Stimulated activated CD8-positive, alpha-beta memory T cell treated with anti-CD3 and anti-CD28 coated beads, Interleukin-2, amount 100 ng/mL, for 48 hours (primary cell): Measurements from ENCODE around the gene C19orf85.

Source experiments
- DNase-seq, 2 donors: peaks; one replicate each; pipeline ENCODE4 v3.0.0-alpha.2; 2020; ENCODE audit warnings: low read depth in 2 of 2

The C19orf85 gene

DNA sequence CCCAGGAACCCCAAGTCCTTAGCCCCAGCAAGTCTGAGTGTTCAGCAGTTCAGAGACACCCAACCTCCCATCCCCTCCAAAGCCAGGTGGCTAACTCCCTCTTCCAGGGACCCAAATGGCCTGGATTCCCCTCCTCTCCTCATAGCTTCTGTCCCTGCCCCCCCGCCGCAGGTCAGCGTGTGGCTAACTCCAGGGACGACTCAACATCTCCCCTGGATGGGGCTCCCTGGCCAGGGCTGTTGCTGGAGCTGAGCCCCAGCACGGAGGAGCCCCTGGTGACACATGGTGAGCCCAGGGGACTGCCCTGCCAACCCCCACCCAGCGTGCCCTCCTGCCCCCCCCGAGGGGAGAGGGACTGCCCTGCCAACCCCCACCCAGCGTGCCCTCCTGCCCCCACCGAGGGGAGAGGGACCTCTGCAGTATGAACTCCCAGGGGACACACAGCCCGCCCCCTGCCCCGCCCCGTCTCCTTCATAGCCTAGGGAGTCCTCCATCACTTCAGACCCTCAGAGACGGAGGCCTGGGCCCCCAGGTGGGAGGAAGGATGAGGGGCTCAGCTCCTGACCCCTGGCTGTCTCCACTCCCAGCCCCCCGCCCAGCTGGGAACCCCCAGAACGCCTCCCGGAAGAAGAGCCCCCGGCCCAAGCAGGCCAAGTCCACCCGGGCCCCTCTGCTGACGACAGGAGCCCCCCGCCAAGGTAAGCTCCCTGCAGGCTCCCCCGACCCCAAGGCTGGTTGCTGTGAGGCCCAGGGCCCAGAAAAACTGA is 25.3 kb upstream of the C19orf85 start:
- DNase-seq = no peak

DNA sequence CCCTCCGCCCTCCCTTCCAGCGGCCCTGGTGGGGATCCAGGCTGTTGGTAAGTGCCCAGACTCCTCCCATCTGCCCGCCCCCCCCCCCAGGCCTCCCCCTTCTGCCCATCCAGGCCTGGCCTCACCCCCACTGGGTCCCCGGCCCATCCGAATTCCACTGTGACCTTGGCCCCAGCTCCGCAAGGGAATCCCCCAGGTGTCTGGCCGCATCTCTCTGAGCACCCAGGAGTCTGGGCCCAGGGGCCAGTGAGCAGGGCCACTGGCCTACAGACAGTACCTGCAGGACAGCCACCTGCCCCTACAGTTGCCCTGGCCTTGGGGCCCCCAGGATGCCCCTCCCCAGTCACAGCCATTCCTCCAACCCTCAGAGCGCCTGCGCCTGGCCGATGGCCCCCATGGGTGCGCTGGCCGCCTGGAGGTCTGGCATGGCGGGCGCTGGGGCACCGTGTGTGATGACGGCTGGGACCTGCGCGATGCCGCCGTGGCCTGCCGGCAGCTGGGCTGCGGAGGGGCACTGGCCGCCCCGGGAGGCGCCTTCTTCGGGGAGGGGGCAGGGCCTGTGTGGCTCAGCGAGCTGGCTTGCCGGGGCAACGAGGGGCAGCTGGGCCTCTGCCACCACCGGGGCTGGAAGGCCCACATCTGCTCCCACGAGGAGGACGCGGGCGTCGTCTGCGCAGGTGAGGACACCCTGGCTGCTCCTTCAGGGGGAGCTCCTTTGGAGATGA is 24.6 kb upstream of the C19orf85 start:
- DNase-seq = no peak

DNA sequence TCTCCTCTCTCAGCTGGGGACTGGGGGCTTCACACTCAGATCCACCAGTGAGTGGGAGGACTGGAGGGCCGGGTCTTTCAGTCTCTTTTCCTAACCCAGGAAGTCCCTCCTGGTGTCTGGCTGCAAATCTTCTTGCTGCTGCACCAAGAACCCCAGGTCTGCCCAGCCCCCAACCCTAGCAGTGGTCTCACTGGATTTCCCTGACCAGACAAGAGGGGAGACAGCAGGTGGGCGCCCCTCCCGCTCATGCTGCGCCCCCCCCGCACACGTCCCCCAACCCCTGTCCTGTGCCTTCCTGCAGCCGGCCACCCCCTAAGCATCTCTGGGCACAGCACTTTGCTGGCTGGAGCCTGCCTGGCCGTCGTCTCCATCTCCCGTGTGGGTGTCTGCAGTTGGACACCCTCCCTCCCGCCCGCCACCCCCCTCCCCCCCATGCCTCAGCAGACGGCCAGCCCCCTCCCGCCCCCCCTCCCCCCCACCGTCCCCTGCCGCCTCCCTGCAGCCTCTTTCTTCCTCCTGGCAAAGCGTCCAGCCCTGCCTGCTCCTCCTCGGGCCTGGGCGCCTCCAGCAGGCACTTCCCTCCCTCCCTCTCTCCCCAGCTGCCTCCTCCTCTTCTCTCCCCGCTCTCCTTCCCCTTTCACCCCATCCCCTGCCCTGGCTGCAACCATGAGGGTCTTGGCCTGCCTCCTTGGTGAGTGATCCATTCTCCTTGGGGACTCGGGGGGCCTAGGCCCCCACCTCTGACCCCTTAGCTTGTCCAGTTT is 23.6 kb upstream of the C19orf85 start, which contains the start of gene SSC5D:
SSC5D (plus strand) TSS at position 513 of the 764 bp plus-strand sequence; CDS start at position 667, 154 bp downstream.
- no peak for DNase-seq

GRCh38 chr19:55486971-55487923 is 22.7 kb upstream of the C19orf85 start:
- DNase-seq = peak; percentile 37 to 45

- DNase-seq = no peak
Observed at GRCh38 chr19:55486043-55486970, 21.8 kb upstream of the C19orf85 start.

DNA sequence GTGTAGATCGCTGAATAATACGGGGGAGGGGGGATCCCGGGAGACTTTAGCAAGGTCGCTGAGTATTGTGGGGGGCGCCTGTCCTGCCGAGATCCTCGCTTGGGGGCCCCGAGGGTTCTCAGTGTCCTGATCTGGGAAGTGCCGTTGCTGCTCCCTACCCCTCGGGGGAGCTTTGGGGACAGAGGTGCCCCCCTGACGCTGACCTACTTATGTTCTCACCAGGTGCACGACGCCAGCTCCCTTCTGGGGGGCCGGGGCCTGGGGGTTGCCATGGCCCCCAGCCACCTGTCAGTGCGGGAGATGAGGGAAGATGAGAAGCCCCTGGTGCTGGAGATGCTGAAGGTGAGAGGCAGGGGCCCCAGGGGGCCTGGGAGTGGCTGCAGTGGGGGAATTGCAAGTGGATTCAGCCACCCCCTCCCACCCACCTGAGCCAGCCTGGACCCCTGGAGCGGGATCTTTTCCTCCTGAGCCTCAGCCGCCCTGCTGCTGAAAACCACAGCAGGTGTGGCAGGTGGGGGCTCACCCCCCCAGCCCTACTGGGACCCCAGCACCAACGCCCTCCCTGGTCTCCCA is 21.0 kb upstream of the C19orf85 start:
- DNase-seq = no peak

DNA sequence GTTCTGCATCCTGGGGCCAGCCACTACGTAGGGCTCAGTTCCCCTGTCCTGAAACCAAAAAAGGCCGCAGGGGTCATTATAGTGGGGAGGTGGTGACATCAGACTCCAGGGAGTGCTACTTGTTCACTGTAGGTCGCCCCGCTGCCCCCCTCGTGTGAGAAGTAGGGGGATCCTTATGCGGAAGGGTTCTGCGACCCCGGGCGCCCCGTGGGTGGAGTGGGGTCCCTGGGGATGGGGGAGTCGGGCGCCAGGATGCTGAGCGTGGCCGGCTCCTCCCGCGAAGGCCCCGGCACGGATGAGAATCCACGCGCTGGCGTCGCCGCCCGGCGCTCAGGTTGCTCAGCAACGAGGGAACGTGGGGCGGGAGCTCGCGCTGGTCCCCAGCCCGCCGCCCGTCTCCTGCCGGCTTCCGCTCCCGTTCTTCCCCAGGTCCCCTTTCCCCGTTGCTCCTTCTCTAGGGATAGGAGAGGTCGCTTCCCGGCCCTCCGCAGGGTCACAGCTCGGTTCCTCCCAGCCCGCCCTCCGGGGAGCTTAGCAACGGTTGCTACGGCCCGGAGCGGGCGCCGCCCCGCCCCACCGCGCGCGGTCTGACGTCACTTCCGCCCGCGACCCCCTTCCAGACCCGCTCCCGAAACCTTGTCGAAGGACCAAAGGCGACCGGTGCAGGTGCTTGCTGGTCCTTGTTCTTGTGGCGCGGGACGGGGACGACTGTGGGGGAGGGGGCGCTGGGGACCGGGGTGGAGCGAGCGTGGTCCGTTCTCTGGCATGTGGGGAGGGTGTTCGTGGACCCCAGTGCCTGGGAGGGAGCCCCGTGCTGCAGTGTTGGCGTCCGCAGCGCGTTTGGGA is 20.3 kb upstream of the C19orf85 start, which contains the start of gene NAT14:
NAT14 (plus strand) TSS at position 596 of the 846 bp plus-strand sequence. CDS start 521 bp downstream, outside the sequence.
- DNase-seq = peak; percentile 50 to 54

DNA sequence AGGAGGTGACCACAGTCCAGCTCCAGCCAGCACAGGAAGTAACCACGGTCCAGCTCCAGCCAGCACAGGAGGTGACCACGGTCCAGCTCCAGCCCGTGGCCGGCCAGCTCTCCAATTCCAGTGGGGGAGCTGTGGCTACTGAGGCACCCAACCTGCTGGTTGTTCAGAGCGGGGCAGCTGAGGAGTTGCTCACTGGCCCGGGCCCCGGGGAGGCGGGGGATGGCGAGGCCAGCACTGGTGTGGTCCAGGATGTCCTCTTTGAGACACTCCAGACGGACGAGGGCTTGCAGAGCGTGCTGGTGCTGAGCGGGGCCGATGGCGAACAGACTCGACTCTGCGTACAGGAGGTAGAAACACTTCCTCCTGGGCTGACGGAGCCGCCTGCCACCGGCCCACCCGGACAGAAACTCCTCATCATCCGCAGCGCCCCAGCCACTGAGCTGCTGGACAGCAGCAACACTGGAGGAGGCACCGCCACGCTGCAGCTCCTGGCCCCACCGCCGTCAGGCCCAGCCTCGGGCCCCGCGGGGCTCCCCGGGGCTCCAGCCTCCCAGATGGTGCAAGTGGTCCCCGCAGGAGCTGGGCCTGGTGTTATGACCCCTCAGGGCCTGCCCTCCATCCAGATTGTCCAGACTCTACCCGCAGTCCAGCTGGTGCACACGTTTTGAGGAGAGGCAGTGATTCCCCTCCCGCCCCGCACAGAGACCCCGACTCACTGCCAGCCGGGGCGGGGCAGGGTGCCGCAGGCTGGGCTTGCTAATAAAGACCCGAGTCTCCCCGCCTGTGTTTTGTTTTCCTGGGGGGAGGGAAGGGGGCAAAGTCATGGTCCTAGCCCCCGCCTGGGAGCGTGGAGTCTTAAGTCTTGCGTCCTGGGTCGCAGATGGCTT is 19.4 kb upstream of the C19orf85 start:
- no peak for DNase-seq

- DNase-seq = no peak
Observed at GRCh38 chr19:55482967-55483705, 18.6 kb upstream of the C19orf85 start.

- no peak for DNase-seq
Observed at GRCh38 chr19:55482156-55482961, 17.8 kb upstream of the C19orf85 start.

DNA sequence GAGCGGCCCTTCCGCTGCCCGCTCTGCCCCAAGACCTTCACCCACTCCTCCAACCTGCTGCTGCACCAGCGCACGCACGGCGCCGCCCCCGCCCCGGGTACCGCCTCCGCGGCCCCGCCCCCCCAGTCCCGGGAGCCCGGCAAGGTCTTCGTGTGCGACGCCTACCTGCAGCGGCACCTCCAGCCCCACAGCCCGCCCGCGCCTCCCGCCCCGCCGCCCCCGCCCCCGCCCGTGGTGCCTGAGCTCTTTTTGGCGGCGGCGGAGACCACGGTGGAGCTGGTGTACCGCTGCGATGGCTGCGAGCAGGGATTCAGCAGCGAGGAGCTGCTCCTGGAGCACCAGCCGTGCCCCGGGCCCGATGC is 17.2 kb upstream of the C19orf85 start:
- DNase-seq = no peak

- DNase-seq = no peak
Observed at GRCh38 chr19:55481148-55481793, 16.7 kb upstream of the C19orf85 start.

DNA sequence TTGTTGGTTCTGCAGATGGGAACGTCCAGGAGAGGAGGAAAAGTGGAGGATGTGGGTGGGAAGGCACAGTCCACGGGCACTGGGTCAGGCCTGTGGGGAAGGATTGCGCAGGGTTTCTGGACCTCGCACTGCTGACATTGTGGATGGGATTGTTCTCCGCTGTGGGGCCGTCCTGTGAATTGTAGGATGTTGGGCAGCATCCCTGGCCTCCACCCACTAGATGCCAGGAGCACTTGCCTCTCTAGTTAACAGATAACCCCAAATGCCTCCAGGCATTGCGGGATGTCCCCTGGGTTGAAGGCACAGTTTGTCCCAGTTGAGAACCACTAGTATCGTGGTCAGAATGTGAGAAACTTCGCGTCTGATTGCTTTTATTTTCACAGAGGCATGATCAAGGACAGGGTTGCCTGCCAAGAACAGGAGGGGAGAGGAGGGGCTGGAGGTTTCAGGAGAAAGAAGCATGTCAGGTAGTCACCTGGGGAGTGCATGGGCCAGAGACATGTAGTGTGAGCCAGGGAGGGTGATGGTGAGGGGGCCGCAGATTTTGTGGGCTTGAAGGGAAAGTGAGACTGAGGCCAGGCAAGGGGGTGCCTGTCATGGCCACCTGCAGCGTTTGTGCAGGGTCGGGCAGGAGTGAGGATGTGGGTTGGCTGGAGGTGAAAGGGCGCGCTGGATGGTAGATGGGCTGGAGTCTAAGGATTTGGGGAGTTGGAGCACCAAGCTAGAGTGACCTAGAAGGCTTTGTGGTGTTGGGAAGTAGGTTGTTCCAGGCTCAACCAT is 15.1 kb upstream of the C19orf85 start:
- DNase-seq = no peak

- DNase-seq = no peak
Observed at GRCh38 chr19:55479045-55479444, 14.5 kb upstream of the C19orf85 start.

- no peak for DNase-seq
Observed at GRCh38 chr19:55478364-55478763, 13.8 kb upstream of the C19orf85 start.
